AG04450 (cell line): ENCODE data around the gene C6orf15. TPM values are rescaled to one million over a fixed set of nuclear protein-coding genes. Genes with fewer than 3 reads are reported as not detected.

Source experiments
- CTCF ChIA-PET: fragments of 300-600, 350-600 bp; formaldehyde crosslinking; extraction: SDS; loops from one replicate; lab custom pipeline; 2022; ENCODE audit warnings: antibody characterized with exemption, inconsistent platforms; lab: Charles Lee
- POLR2A ChIA-PET: fragments of 350-600 bp; formaldehyde crosslinking; extraction: SDS; loops from one replicate; lab custom pipeline; 2021; ENCODE audit warnings: antibody characterized with exemption, inconsistent platforms; lab: Yijun Ruan, JAX
- DNase-seq: peaks from one replicate; pipeline ENCODE4 v3.0.0-alpha.2; 2011; ENCODE audit warnings: low read depth, low spot score
- H3K27ac ChIP-seq: one replicate; pipeline ENCODE4 v1.5.1; 2012; ENCODE audit warnings: low read depth, low read length, control low read depth
- H3K27me3 ChIP-seq: one replicate; pipeline ENCODE4 v1.6.0; 2012; ENCODE audit warnings: low read length; ENCODE audit not compliant: control insufficient read depth, insufficient read depth
- H3K4me3 ChIP-seq: 2 replicates; pipeline ENCODE4 v1.5.1; 2011; ENCODE audit warnings: mild to moderate bottlenecking, low read depth, low read length, control low read depth
- H3K9me3 ChIP-seq: 2 replicates; pipeline ENCODE4 v1.5.1; 2012; ENCODE audit warnings: low read length; ENCODE audit not compliant: control insufficient read depth, insufficient read depth
- CTCF ChIP-seq: IDR thresholded peaks from 2 replicates; pipeline ENCODE4 v1.5.1; 2011; ENCODE audit warnings: low read depth, low read length, control low read depth, inconsistent platforms
- polyA plus RNA-seq: library from polyadenylated mRNA; depleted of rRNA; stranded (reverse); fragments of >200 nt; gene quantifications from 2 replicates; pipeline ENCODE4 v1.2.3, GENCODE V29; 2011

Gene C6orf15
- polyA plus RNA-seq, 1 experiment: not detected

- POLR2A ChIA-PET: no interaction called here
- TF ChIP-seq CTCF: no peak
- H3K27ac ChIP-seq: no peak overlapping the region
- no peak for DNase-seq
- no peaks in the 10 kb centered on the region; the same call in 1 of the 2 replicates for H3K9me3 ChIP-seq
- CTCF ChIA-PET: no interaction called here
- peaks cover 26% of the 10 kb centered on the region for H3K27me3 ChIP-seq
- H3K4me3 ChIP-seq: no peak overlapping the region
Measured at GRCh38 chr6:31111712-31112111, 663 bp downstream of the C6orf15 start.

- ChIA-PET POLR2A (no interaction called here), CTCF (interaction anchor here (1.2 kb wide), 1 partner anchor 24 kb away, joined by 4 read pairs; no protein-coding TSS in a partner anchor)
- peaks cover 26% of the 10 kb centered on the region for H3K27me3 ChIP-seq
- TF ChIP-seq CTCF: no peak
- no peak for DNase-seq
- H3K9me3 ChIP-seq: no peaks in the 10 kb centered on the region; the same call in 1 of the 2 replicates
- H3K4me3 ChIP-seq: no peak overlapping the region
- no peak overlapping the region for H3K27ac ChIP-seq
Measured at GRCh38 chr6:31110825-31111582, 1.4 kb downstream of the C6orf15 start.

- ChIA-PET CTCF (interaction anchor here (1.5 kb wide), 1 partner anchor 192 kb away, joined by 5 read pairs; no protein-coding TSS in a partner anchor), POLR2A (no interaction called here)
- H3K27me3 ChIP-seq: peaks cover 29% of the 10 kb centered on the region
- H3K4me3 ChIP-seq: no peak overlapping the region
- H3K9me3 ChIP-seq: no peaks in the 10 kb centered on the region
- no peak for DNase-seq
- no peak overlapping the region for H3K27ac ChIP-seq
- TF ChIP-seq CTCF: no peak
Measured at GRCh38 chr6:31107052-31107451, 5.3 kb downstream of the C6orf15 start.

- no peak for TF ChIP-seq CTCF
- CTCF ChIA-PET: interaction anchor here (0.6 to 2.4 kb wide), 3 partner anchors 11 to 339 kb away, joined by 5 to 9 read pairs (median 5); partner anchors contain the start of gene PSORS1C1
- peaks cover 10% of the 10 kb centered on the region for H3K27me3 ChIP-seq
- H3K4me3 ChIP-seq: no peak overlapping the region
- POLR2A ChIA-PET: no interaction called here
- no peak overlapping the region for H3K27ac ChIP-seq
- no peaks in the 10 kb centered on the region for H3K9me3 ChIP-seq
- no peak for DNase-seq
Measured at GRCh38 chr6:31103136-31103535, 9.2 kb downstream of the C6orf15 start.

- CTCF ChIA-PET: interaction anchor here (0.8 to 1.5 kb wide), 3 partner anchors 11 to 270 kb away, joined by 3 to 5 read pairs (median 4); no protein-coding TSS in a partner anchor
- Histone ChIP-seq H3K27me3 (peaks cover 6% of the 10 kb centered on the region), H3K4me3 (no peak overlapping the region), H3K9me3 (no peaks in the 10 kb centered on the region), H3K27ac (no peak overlapping the region)
- POLR2A ChIA-PET: no interaction called here
- no peak for TF ChIP-seq CTCF
- no peak for DNase-seq
Measured at GRCh38 chr6:31098449-31098938, 13.9 kb downstream of the C6orf15 start.
